Liver (tissue), 3 donors: ENCODE measurements around the gene ADAMTS20.

ENCODE experiments used
- ATF3 ChIP-seq: IDR thresholded peaks from 2 replicates; pipeline ENCODE4 v1.6.1; 2016; ENCODE audit warnings: antibody characterized with exemption
- CTCF ChIP-seq: fragments of 150-350 bp; IDR thresholded peaks from 2 replicates; pipeline ENCODE4 v1.5.1; 2017; ENCODE audit warnings: improper control_type of control experiment, low read depth, low read length; ENCODE audit not compliant: missing input control
- EGR1 ChIP-seq, 2 donors: IDR thresholded peaks; 2 replicates each; pipeline ENCODE4 v1.6.1; 2016 to 2018; ENCODE audit warnings: antibody characterized with exemption in 2 of 2, low read depth in 2 of 2
- MAX ChIP-seq: IDR thresholded peaks from 2 replicates; pipeline ENCODE4 v1.6.1; 2016; ENCODE audit warnings: antibody characterized with exemption
- RAD21 ChIP-seq, 2 donors: IDR thresholded peaks; 2 replicates each; pipeline ENCODE4 v1.6.1; 2016; ENCODE audit warnings: antibody characterized with exemption in 2 of 2, mild to moderate bottlenecking in 2 of 2
- donor health status: healthy.
- donor health status: healthy.

GRCh38 chr12:43361031-43361710 lies 190.8 kb downstream of the ADAMTS20 start:
- TF ChIP-seq CTCF (no peak), ATF3 (no peak), MAX (no peak), RAD21 (IDR thresholded peaks at IDR 0.05) (no peak), EGR1 (IDR thresholded peaks at IDR 0.05; ENCODE audit: low read depth in 2 of 2) (no peak)
